ENCODE results near the gene ZBTB1. TPM values are rescaled to one million over a fixed set of nuclear protein-coding genes. Genes with fewer than 3 reads are reported as not detected.

Gene ZBTB1
- total RNA-seq (2014; rRNA removed; shearing (Covaris generic)): 30.5 and 32.9 TPM in 2 replicates
- 18.5 and 25.7 TPM in 2 replicates for polyA plus RNA-seq (2014; cell fraction: nucleus; rRNA removed)

- DNase-seq (ENCODE audit: extremely low read depth, low read depth): peak; percentile 68
These were observed at the start of gene ZBTB1 for GRCh38 chr14:64504310-64504896. Gene ZBTB1 (plus strand): TSS chr14:64504770. CDS start chr14:64521505, 16,735 bp downstream.

- DNase-seq (ENCODE audit: extremely low read depth, low read depth): no peak
These were observed 45.0 kb upstream of the ZBTB1 start for GRCh38 chr14:64459405-64460136.

GRCh38 chr14:64461221-64461620 lies 43.3 kb upstream of the ZBTB1 start:
- no peak for DNase-seq (ENCODE audit: extremely low read depth, low read depth)

GRCh38 chr14:64463195-64463594 lies 41.4 kb upstream of the ZBTB1 start:
- DNase-seq (ENCODE audit: extremely low read depth, low read depth): no peak

- DNase-seq (ENCODE audit: extremely low read depth, low read depth): no peak
These were observed 40.7 kb upstream of the ZBTB1 start for GRCh38 chr14:64463873-64464272.

GRCh38 chr14:64464651-64465050 lies 39.9 kb upstream of the ZBTB1 start:
- DNase-seq (ENCODE audit: extremely low read depth, low read depth): no peak

- no peak for DNase-seq (ENCODE audit: extremely low read depth, low read depth)
These were observed 39.3 kb upstream of the ZBTB1 start, which contains the start of gene AKAP5 for GRCh38 chr14:64465191-64465822. Gene AKAP5 (plus strand): TSS chr14:64465499. CDS start chr14:64468395, 2,896 bp downstream.

GRCh38 chr14:64465831-64466554 lies 38.6 kb upstream of the ZBTB1 start:
- DNase-seq (ENCODE audit: extremely low read depth, low read depth): no peak

GRCh38 chr14:64467101-64467500 lies 37.5 kb upstream of the ZBTB1 start:
- DNase-seq (ENCODE audit: extremely low read depth, low read depth): no peak

- DNase-seq (ENCODE audit: extremely low read depth, low read depth): no peak
These were observed 37.0 kb upstream of the ZBTB1 start for GRCh38 chr14:64467566-64467965.

GRCh38 chr14:64468451-64468850 lies 36.1 kb upstream of the ZBTB1 start:
- DNase-seq (ENCODE audit: extremely low read depth, low read depth): no peak

GRCh38 chr14:64474041-64474440 lies 30.5 kb upstream of the ZBTB1 start:
- no peak for DNase-seq (ENCODE audit: extremely low read depth, low read depth)

- DNase-seq (ENCODE audit: extremely low read depth, low read depth): no peak
These were observed 29.9 kb upstream of the ZBTB1 start for GRCh38 chr14:64474698-64475097.

GRCh38 chr14:64475585-64476273 lies 28.8 kb upstream of the ZBTB1 start:
- no peak for DNase-seq (ENCODE audit: extremely low read depth, low read depth)

GRCh38 chr14:64476438-64476837 lies 28.1 kb upstream of the ZBTB1 start:
- no peak for DNase-seq (ENCODE audit: extremely low read depth, low read depth)

- no peak for DNase-seq (ENCODE audit: extremely low read depth, low read depth)
These were observed 25.8 kb upstream of the ZBTB1 start for GRCh38 chr14:64478634-64479250.

GRCh38 chr14:64488590-64489099 lies 15.9 kb upstream of the ZBTB1 start:
- DNase-seq (ENCODE audit: extremely low read depth, low read depth): no peak

- DNase-seq (ENCODE audit: extremely low read depth, low read depth): no peak
These were observed 12.9 kb upstream of the ZBTB1 start for GRCh38 chr14:64491637-64492036.

- no peak for DNase-seq (ENCODE audit: extremely low read depth, low read depth)
These were observed 11.1 kb upstream of the ZBTB1 start for GRCh38 chr14:64493455-64493854.

GRCh38 chr14:64495252-64495651 lies 9.3 kb upstream of the ZBTB1 start:
- DNase-seq (ENCODE audit: extremely low read depth, low read depth): no peak
